Duodenal mucosa (tissue), 2 donors: ENCODE data around the gene FCN2.

ENCODE experiments used
- H3K27ac ChIP-seq: one replicate; pipeline ENCODE4 v1.7.0; 2013; ENCODE audit warnings: low read depth, low read length
- H3K27me3 ChIP-seq, 2 donors: one replicate each; pipeline ENCODE4 v1.7.0; 2013; ENCODE audit warnings: low read length in 2 of 2, control low read depth in 1 of 2; ENCODE audit not compliant: insufficient read depth in 2 of 2, control insufficient read depth in 1 of 2
- H3K36me3 ChIP-seq, 2 donors: one replicate each; pipeline ENCODE4 v1.7.0; 2013; ENCODE audit warnings: low read length in 2 of 2, control low read depth in 1 of 2; ENCODE audit not compliant: insufficient read depth in 2 of 2, control insufficient read depth in 1 of 2
- H3K4me1 ChIP-seq, 2 donors: one replicate each; pipeline ENCODE4 v1.7.0; 2013; ENCODE audit warnings: low read length in 2 of 2, control low read depth in 1 of 2; ENCODE audit not compliant: insufficient read depth in 2 of 2, control insufficient read depth in 1 of 2
- H3K4me3 ChIP-seq, 2 donors: one replicate each; pipeline ENCODE4 v1.7.0; 2013; ENCODE audit warnings: low read length in 2 of 2, low read depth in 1 of 2
- H3K9ac ChIP-seq, 2 donors: one replicate each; pipeline ENCODE4 v1.7.0; 2013; ENCODE audit warnings: low read length in 2 of 2, low read depth in 1 of 2
- H3K9me3 ChIP-seq, 2 donors: one replicate each; pipeline ENCODE4 v1.7.0; 2013; ENCODE audit warnings: low read length in 2 of 2, control low read depth in 1 of 2; ENCODE audit not compliant: control insufficient read depth in 1 of 2

Gene FCN2

GRCh38 chr9:134837529-134837928, 43.1 kb upstream of the FCN2 start:
- no peaks in the 10 kb centered on the region for H3K27me3 ChIP-seq
- H3K4me1 ChIP-seq, result no peaks in the 10 kb centered on the region
- no peak overlapping the region for H3K27ac ChIP-seq
- H3K9ac ChIP-seq, result no peak overlapping the region
- no peaks in the 10 kb centered on the region for H3K9me3 ChIP-seq
- peaks cover 0 to 7% of the 10 kb centered on the region in 2 donors for H3K36me3 ChIP-seq
- no peak overlapping the region for H3K4me3 ChIP-seq

- Histone ChIP-seq H3K4me1 (no peaks in the 10 kb centered on the region), H3K27me3 (no peaks in the 10 kb centered on the region), H3K9ac (no peak overlapping the region), H3K36me3 (peaks cover 0 to 7% of the 10 kb centered on the region in 2 donors), H3K27ac (no peak overlapping the region), H3K4me3 (no peak overlapping the region), H3K9me3 (no peaks in the 10 kb centered on the region)
These were observed 41.8 kb upstream of the FCN2 start for GRCh38 chr9:134838651-134839454.

- Histone ChIP-seq H3K4me1 (no peaks in the 10 kb centered on the region), H3K4me3 (no peak overlapping the region), H3K27me3 (no peaks in the 10 kb centered on the region), H3K27ac (no peak overlapping the region), H3K36me3 (peaks cover 0 to 3% of the 10 kb centered on the region in 2 donors), H3K9ac (no peak overlapping the region), H3K9me3 (no peaks in the 10 kb centered on the region)
These were observed 41.0 kb upstream of the FCN2 start for GRCh38 chr9:134839455-134840125.

GRCh38 chr9:134840511-134840910, 40.1 kb upstream of the FCN2 start:
- Histone ChIP-seq H3K4me3 (no peak overlapping the region), H3K9ac (no peak overlapping the region), H3K9me3 (no peaks in the 10 kb centered on the region), H3K36me3 (peaks cover 0 to 3% of the 10 kb centered on the region in 2 donors), H3K4me1 (no peaks in the 10 kb centered on the region), H3K27me3 (no peaks in the 10 kb centered on the region), H3K27ac (no peak overlapping the region)

- Histone ChIP-seq H3K4me3 (no peak overlapping the region), H3K27ac (no peak overlapping the region), H3K36me3 (peaks cover 0 to 3% of the 10 kb centered on the region in 2 donors)
These were observed 39.3 kb upstream of the FCN2 start for GRCh38 chr9:134841180-134841904.

DNA sequence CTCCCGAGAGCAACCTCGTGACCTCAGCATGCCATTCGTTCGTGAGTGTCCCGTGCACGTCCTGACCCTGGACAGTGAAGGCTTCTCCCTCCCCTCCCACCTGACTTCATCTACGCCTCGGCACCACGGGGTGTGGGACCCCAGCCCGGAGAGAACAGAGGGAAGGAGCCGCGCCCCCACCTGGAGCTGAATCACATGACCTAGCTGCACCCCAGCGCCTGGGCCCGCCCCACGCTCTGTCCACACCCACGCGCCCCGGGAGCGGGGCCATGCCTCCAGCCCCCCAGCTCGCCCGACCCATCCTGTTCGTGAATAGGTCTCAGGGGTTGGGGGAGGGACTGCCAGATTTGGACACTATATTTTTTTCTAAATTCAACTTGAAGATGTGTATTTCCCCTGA, 38.3 kb upstream of the FCN2 start:
- Histone ChIP-seq H3K27me3 (no peaks in the 10 kb centered on the region), H3K9me3 (no peaks in the 10 kb centered on the region), H3K9ac (no peak overlapping the region), H3K4me3 (no peak overlapping the region), H3K36me3 (peaks cover 0 to 3% of the 10 kb centered on the region in 2 donors), H3K4me1 (no peaks in the 10 kb centered on the region), H3K27ac (no peak overlapping the region)

More at GRCh38 chr9:134841180-134841904, 39.3 kb upstream of the FCN2 start:
- Histone ChIP-seq H3K4me1 (no peaks in the 10 kb centered on the region), H3K27me3 (no peaks in the 10 kb centered on the region), H3K9me3 (no peaks in the 10 kb centered on the region), H3K9ac (no peak overlapping the region)

GRCh38 chr9:134843740-134844139, 36.9 kb upstream of the FCN2 start:
- no peak overlapping the region for H3K9ac ChIP-seq
- no peak overlapping the region for H3K4me3 ChIP-seq
- H3K4me1 ChIP-seq, result no peaks in the 10 kb centered on the region
- H3K27ac ChIP-seq, result no peak overlapping the region
- H3K36me3 ChIP-seq, result no peaks in the 10 kb centered on the region
- peaks cover 0 to 4% of the 10 kb centered on the region in 2 donors for H3K9me3 ChIP-seq
- H3K27me3 ChIP-seq, result no peaks in the 10 kb centered on the region

DNA sequence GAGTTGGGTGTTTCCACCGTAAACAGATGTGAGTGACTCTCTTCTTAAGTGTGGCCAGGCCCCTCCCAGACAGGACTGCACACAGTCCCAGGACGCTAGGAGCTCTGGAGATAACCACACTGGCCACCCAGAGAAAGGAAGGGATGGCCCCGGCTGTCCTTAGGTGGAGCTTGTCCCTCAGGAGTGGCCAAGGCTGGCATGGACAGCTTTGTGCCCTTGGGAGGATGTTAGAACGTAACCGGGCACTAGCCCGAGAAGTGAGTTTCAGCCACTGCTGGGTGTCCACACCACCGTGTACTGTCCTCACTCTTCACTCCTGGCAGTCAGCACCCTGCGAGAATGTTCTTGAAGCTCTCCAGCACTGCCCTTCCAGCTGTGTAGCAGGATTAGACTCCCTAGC, 35.8 kb upstream of the FCN2 start:
- H3K36me3 ChIP-seq, result no peaks in the 10 kb centered on the region
- H3K4me1 ChIP-seq, result no peaks in the 10 kb centered on the region
- no peaks in the 10 kb centered on the region for H3K27me3 ChIP-seq
- H3K9me3 ChIP-seq, result peaks cover 0 to 4% of the 10 kb centered on the region in 2 donors
- H3K9ac ChIP-seq, result no peak overlapping the region
- no peak overlapping the region for H3K27ac ChIP-seq
- no peak overlapping the region for H3K4me3 ChIP-seq

- H3K4me3 ChIP-seq, result no peak overlapping the region
- no peak overlapping the region for H3K27ac ChIP-seq
- H3K36me3 ChIP-seq, result no peaks in the 10 kb centered on the region
- peaks cover 0 to 11% of the 10 kb centered on the region in 2 donors for H3K9me3 ChIP-seq
- no peaks in the 10 kb centered on the region for H3K27me3 ChIP-seq
- H3K9ac ChIP-seq, result no peak overlapping the region
- H3K4me1 ChIP-seq, result no peaks in the 10 kb centered on the region
These were observed 34.4 kb upstream of the FCN2 start for GRCh38 chr9:134846187-134846586.

- Histone ChIP-seq H3K36me3 (no peaks in the 10 kb centered on the region), H3K4me3 (no peak overlapping the region), H3K9ac (no peak overlapping the region), H3K27me3 (no peaks in the 10 kb centered on the region), H3K9me3 (peaks cover 0 to 12% of the 10 kb centered on the region in 2 donors), H3K4me1 (no peaks in the 10 kb centered on the region), H3K27ac (no peak overlapping the region)
These were observed 33.9 kb upstream of the FCN2 start for GRCh38 chr9:134846699-134847098.
